Measurements from ENCODE around the gene MAP3K5.

MAP3K5 gene

DNA sequence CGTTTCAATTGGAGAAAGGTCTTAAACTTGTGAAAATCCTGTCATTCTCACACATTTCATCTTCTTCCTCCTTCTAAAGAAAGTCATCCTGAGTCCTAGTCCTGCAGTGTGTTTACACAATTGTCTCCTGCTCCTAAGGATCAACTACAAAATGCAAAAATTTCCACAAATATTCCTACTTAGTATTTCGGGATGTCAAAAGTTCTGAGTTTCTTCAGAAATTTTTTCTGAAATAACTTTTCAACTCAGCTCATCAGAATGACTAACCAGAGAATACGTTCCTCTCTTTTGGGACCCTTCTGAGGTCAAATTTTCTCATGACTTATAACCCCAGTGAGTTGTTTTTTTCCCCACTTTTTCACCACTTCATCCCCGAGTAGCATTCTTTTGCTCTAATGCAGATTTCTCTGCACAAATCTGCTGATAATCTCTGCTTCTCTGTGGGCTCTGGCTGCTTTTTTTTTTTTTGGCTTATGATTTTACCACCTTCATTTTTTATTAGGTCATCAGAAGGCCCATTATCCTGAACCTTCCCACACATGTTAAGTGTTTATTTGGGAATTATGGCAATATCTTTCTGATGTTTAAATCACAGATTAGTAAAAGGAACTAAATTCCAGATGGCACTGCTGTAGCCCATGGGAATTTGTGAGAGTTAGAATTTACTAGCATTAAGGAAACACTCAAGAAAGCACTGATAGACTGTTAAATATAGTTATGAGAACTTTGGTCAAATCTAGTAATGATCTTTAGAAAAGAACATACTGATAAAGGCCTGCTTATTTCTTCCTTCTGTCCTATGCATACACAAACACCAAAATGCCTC lies 41.4 kb downstream of the MAP3K5 start:
- no peak for DNase-seq (ENCODE audit: extremely low read depth in 1 of 2, low read depth in 1 of 2)

DNA sequence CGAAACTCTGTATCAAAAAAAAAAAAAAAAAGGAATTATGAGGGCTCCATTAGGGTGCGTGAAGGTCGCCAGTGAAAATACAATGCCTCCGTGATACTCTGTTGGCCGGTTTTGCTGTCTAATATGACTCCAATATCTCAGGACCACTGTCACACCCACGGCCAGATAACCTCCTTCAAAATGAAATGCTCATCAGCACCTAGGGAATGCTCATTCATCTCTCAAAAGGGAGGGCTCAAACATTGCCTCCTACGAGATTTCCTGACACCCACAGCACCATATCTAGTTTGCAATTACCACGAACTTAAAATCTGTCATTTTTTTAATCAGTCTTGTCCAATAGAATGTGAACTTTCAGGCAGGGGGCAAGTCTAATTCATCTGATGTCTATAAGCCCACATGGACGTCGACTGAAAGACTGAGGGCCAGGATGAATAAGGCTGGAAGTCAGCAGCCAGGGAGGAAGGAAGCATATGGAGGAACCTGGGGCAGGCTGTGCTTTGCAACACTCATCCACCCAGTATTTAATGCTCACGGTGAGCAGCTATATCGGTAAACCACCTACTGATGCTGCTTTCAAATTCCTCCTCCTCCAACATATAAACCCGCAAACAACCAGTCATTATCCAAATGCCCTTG lies 42.8 kb downstream of the MAP3K5 start:
- no peak for DNase-seq (ENCODE audit: extremely low read depth in 1 of 2, low read depth in 1 of 2)

DNA sequence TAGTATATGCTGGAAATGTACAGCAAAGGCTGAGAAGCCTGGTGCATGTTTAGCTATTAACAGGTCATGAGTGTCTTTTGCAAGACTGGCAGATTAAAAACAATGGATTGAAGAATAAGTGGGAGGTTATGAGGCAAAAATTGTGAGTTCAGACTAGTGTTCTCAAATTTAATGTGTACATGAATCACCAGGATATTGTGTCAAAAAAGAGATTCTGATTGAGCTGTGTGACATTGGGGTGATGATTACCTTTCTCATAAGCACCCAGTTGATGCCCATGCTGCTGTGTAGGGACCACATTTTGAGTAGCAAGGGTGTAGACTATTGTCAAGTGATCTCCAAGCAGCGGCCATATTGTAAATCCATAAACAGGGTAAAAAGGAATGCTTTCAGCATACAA lies 44.8 kb downstream of the MAP3K5 start:
- DNase-seq (ENCODE audit: extremely low read depth in 1 of 2, low read depth in 1 of 2), result no peak

DNA sequence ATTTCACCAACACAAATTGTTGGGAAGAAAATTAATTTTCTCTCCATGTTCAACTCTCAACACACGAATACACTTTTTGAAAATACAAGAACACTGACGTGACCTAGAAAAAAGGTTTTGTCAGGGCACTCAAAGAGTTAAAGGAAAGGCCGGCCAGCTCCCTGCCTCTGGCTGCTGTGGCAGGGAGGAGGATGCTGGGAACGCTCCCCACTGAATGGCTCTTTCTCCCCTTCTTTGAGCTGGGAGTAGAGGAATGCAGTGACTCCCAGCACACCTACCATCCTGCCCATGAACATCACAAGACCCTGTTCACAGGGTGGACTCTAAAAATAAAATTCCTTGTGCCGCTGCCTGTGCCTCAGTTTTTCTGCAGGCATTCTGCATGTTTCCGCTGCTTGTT lies 47.0 kb downstream of the MAP3K5 start:
- no peak for DNase-seq (ENCODE audit: extremely low read depth in 1 of 2, low read depth in 1 of 2)

DNA sequence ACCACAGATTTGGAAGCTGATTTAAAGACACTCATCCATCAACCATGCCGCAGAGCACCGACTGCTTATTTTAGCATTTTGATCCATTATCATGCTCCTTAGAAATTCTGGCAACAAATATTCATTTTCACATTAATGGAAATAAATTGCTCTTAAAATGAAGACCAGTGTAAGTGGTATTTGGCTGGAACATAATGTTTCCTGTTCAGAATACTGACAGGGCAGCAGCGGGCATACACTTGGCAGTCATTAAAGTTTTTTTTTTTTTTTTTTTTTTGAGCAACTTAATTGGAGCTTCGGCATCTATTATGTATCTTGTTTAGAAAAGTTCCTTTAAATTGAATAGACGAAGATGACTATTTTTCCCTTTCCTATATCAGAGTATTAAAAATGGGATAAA lies 47.4 kb downstream of the MAP3K5 start:
- no peak for DNase-seq (ENCODE audit: extremely low read depth in 1 of 2, low read depth in 1 of 2)

DNA sequence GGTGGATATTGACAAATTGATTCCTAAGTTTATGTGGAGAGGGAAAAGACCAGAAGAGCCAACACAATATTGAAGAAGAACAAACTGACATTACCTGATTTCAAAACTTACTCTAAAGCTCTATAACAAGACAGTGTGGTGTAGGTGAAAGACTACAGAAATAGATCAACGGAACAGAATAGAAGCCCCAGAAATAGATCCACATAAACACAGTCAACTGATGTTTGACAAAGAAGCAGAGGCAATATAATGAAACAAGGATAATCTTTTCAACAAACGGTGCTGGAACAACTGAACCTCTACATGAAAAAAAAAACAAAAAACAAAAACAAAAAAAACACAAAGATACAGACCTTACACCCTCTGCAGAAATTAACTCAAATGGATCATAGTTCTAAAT lies 50.2 kb downstream of the MAP3K5 start:
- DNase-seq (ENCODE audit: extremely low read depth in 1 of 2, low read depth in 1 of 2), result no peak

DNA sequence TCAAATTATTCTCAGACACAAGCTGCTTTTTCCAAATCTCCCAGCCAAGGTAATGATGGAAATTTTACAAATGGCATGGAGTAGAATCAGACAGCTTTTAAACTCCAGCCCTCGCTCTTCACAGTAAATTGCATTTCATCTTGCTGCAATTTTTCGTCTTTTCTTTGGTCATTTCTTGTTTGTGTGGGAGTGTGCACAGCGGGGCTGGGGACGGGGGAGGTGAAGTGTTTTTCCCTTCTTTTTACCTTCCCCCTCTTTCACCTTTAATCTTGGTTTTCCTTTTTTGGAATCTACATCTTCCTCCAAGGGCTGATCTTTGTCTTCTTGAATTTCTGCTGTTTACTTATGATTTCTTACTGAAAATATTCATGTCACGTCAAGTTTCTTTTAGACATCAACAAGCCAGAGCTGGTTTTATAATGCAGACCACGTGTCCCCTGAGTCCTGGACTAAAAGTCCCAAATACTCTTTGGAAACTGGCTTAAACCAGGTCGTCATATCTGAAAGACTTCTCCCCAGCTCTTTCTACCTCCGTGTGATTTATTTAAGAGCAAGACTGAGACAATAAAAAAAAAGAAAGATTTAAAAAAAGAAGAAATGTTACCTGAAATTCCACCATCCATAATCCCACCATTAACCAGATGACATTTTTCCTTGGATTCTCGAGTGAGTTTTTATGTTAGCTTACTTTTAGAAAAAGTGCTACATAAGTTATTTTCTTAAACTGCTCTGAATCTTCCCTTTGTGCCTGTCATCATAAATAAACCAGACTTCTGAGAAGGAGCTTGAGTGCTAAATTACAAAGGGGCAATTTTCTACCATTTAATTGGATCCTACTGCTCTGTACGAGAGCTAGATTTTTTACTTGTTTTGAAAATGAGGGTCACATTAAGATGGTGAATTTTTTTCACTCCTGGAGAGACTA lies 52.0 kb downstream of the MAP3K5 start:
- no peak for DNase-seq (ENCODE audit: extremely low read depth in 1 of 2, low read depth in 1 of 2)

DNA sequence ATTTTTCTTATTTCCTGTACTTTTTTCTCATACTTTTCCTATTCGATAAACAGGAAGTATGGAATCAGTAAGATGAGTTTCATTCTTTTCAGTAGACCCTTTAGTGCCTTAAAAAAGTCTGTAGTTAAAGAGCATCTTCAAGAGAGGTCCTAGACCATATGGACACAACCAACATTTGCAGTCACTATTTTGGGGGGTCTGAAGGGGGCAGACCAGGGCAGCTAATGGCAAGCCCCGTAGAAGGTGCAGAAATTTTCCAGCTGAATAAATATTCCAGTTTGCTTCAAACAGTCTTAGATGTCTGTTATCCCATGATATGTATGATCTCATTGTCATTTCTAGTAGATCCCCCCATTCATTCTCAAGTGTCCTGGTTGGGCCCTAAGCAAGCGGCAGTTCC lies 52.8 kb downstream of the MAP3K5 start:
- DNase-seq (ENCODE audit: extremely low read depth in 1 of 2, low read depth in 1 of 2), result no peak

DNA sequence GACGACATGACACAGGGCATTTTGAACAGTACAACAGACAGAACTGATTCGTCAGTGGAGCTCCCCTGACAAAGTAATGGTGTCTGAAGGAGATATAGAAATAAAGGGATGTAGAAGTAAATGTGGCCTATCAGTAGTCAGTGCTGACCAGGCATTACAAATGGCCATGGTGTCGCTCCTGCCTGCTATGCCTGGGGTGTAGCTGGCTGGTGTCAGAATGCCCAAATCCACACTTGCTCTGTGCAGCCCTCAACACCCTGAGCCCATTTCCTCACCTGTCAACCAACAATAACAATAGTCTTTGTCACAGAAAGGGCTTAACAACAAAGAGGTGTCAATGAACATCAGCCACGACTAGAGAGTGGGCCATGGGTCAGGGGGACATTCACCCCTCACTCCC lies 53.2 kb downstream of the MAP3K5 start:
- no peak for DNase-seq (ENCODE audit: extremely low read depth in 1 of 2, low read depth in 1 of 2)

DNA sequence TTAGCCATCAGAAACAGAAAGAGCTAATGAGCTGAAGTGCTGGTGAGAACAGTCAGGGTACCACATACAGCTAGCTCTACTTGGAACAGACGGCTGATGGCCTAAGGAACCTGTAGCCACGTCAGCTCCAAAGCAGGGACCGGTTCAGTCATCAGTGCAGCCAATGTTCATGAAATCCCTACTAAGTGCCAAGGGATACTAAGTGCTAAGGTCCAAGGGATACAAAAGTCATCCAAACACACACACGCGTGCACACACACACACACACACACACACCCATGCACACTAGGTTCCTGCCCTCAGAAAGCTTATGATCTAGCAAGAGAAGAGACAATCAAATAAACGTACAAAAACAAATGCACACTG lies 53.6 kb downstream of the MAP3K5 start:
- no peak for DNase-seq (ENCODE audit: extremely low read depth in 1 of 2, low read depth in 1 of 2)

DNA sequence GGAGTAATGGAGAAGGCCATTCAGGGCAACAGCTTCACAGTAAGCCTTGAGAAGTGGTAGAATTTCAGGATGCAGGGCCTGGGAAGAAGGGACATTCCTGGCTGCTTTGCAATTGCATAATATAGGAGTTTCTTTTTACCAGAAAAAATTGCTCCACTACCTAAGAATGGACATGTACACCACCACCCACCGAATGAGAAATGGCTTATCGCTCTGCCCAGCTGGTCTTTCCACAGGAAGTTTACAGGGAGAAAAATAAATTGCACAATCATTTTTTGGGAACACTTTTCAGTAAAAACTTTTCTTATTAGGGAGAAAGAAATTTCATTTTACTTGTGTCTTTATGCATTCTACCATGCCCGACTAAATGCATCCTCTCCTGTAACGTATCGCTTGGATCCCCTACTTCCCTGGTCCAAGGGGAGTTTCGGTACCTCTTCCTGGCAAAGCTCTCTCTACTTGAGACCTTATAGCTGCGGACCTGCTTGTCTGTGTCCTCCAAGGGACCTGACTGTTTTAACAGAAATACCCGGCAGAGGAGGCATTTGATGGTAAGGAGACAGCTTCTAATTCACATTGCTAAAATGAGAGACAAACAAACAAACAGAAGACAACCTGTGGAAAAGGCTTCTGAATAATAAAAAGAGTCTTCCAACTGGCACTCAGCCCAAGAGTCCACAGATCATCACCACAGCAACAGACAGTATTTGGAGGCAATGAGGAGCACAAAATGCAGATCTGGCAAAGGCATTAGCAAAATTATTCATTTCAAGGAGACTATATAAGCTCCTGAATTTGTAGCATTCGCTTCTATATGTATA lies 54.2 kb downstream of the MAP3K5 start:
- DNase-seq (ENCODE audit: extremely low read depth in 1 of 2, low read depth in 1 of 2), result no peak

DNA sequence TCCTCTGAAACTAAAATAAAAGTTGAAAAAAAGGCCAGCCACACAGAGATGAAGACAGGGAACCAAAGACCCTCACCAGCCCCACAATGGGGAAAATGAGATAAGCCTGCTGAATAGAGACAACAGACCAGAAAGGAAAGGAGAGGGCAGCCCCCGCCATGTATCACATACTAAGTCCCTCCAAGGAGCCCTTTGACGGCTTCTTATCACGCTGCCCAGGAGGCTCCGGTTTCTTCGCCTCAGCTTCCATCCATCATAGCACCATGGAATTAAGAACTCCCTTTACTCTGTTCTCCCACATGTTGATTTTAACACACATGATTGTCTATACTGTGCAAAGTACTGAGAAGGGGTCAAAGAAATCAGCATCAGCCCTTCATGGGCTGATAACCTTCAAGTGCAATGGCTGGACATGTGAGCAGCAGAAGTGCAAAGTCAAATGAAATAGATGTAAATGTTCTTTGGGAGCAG lies 54.9 kb downstream of the MAP3K5 start:
- no peak for DNase-seq (ENCODE audit: extremely low read depth in 1 of 2, low read depth in 1 of 2)

DNA sequence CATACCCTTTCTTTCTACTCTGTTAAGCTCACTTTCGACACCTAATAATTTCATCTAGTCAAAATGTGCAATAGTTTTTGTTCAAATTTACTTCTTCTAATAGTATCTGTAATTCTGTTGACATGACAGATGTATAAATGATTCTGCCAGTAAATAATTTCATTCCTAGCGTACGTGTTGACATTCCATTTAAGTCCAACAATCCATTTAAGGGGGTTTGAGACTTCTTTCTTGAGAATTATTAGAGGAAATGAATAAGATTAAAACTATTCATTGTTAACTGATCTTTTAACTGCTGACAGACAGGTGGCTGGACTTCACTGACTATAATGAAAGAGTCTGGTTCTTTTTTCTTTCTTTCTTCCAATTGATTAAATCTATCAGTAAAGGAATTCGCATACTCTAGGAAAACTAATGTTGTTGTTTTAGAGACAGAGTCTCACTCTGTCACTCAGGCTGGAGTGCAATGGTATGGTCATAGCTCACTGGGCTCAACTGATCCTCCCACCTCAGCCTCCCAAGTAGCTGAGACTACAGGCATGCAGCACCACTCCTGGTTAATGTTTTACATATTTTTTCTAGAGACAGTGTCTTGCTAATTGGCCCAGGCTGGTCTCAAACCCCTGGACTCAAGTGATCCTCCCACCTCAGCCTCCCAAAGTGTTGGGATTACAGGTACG lies 55.9 kb downstream of the MAP3K5 start:
- no peak for DNase-seq (ENCODE audit: extremely low read depth in 1 of 2, low read depth in 1 of 2)

DNA sequence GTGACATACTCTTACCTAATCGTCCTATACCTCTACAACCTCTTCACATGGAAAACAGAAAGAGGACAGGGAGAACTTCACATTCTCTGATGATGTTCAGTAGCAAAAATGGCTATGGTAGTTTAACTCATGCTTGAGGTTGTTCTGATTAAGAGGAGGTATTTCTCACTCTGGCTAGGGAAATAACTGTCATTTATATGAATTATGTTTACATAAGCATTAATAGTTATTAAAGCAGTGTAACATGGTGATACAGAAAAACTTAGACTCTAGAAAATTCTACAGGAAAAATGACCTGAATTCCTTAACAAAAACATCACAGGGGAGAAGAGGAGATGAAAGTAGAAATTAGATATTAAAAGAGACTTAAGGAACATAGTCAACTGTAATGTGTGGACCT lies 57.3 kb downstream of the MAP3K5 start:
- DNase-seq (ENCODE audit: extremely low read depth in 1 of 2, low read depth in 1 of 2), result no peak

DNA sequence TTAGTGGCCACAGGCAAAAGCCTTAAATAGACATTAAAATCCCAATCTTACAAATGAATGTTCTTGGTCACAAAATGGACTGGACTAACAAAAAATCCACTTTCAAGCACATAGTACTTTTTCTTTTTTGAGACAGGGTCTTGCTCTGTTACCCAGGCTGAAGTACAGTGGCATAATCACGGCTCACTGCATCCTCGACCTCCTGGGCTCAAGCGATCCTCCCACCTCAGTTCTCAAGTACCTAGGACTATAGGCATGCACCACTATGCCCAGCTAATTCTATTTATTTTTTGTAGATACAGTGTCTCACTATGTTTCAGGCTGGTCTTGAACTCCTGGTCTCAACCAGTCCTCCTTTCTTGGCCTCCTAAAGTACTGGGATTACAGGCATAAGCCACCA lies 59.4 kb downstream of the MAP3K5 start:
- no peak for DNase-seq (ENCODE audit: extremely low read depth in 1 of 2, low read depth in 1 of 2)

DNA sequence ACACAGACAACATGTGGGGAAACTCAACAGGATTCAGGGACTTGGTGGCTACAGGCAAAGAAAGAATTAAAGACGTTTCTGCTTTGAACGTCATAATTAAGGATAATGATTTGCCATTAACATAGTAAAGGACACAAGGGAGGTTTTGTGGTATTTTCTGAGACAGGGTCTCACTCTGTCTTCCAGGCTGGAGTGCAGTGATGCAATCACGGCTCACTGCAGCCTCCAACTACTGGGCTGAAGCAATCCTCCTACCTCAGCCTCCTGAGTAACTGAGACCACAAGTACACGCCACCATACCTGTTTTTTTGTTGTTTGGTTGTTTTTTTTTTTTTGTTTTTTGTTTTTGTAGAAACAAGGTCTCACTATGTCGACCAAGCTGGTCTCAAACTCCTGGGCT lies 62.4 kb downstream of the MAP3K5 start:
- no peak for DNase-seq (ENCODE audit: extremely low read depth in 1 of 2, low read depth in 1 of 2)

DNA sequence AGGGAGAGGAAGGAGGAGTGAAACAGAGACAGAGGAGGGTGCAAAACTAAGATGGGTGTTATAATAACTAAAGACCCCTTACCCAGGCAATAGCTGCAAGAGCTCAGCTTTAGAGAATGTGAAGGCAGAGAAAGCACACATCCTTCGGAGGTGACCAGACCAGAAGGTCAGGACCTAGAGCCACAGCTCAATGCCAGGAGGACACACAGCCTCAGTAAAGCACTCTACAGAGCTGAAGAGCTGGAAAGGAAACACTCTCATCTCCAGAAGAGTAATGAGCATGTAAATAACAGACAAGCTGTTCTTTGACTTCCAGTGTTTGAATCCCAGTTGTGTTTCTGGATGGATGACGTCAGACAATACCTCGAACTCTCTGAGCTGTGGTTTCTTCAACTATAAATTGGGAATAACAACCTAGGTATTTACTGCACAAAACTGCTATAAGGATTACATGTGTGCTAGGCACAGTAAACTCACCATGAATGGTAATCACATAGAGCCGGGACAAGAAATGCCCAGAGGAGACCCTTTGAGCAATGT lies 63.2 kb downstream of the MAP3K5 start:
- no peak for DNase-seq (ENCODE audit: extremely low read depth in 1 of 2, low read depth in 1 of 2)

DNA sequence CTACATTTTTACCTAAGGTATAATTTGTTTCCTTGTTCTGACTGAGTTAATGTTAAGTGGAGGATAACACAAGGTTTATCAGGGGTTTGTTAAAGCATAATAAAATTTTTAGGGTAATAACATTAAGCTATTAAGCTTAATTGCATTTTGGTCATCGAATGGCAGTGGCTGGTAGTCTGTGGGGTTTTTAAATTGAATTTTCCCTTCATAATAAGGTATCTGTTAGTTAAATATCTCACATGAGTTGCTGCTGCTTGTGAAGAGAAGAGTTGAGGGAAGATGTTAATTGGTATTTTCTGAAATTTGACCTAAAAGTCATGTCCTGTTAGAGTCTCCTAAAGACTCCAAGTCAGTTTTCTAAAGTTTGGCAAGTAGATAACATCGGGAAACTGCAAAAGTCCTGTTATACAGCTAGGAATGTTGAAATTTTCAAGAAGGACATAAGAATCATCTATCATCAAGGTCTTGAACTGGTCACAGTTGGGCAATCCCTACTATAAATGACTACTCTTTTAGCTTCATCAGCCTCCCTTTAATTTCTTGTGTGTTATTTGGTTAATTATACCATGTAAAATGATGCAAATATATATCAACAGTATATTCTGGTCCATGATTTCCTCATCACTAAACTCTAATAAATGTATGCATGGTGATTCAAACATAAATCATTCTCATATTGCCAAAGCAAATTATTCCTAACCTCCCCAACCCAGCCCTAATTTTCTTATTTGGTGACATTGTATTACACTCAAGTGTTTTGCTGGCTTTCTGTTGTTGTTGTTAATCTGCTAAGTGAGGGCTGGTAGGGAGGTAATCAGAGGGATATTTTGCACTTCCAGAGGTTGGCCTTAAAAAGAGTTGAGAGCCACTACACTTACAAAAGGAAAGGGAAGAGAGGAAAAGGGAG lies 64.0 kb downstream of the MAP3K5 start:
- no peak for DNase-seq (ENCODE audit: extremely low read depth in 1 of 2, low read depth in 1 of 2)
